C4-2B (cell line): ENCODE measurements around the gene OR52E8.

Experiments
- CTCF ChIP-seq: fragments of 450-650 bp; conservative IDR thresholded peaks from 2 replicates; pipeline ENCODE4 v1.5.1; 2017; ENCODE audit warnings: mild to moderate bottlenecking
- ZFX ChIP-seq: fragments of 450-650 bp; IDR thresholded peaks from 2 replicates; pipeline ENCODE4 v1.6.1; 2017

GRCh38 chr11:5815534-5815933 is 42.0 kb downstream of the OR52E8 start:
- TF ChIP-seq CTCF (no peak), ZFX (no peak)
